CD4-positive, alpha-beta T cell treated with Interleukin-4 for 1 hour (primary cell): ENCODE measurements around the gene CEP70.
"Not testable (repeated sequence)": the region's sequence is repeated elsewhere in the genome, so short reads cannot be mapped to it uniquely, and the experiment has no call there.

Experiments
- DNase-seq, 2 donors: peaks; one replicate each; pipeline ENCODE4 v3.0.0-alpha.2; 2020 to 2022

CEP70 gene, protein sequence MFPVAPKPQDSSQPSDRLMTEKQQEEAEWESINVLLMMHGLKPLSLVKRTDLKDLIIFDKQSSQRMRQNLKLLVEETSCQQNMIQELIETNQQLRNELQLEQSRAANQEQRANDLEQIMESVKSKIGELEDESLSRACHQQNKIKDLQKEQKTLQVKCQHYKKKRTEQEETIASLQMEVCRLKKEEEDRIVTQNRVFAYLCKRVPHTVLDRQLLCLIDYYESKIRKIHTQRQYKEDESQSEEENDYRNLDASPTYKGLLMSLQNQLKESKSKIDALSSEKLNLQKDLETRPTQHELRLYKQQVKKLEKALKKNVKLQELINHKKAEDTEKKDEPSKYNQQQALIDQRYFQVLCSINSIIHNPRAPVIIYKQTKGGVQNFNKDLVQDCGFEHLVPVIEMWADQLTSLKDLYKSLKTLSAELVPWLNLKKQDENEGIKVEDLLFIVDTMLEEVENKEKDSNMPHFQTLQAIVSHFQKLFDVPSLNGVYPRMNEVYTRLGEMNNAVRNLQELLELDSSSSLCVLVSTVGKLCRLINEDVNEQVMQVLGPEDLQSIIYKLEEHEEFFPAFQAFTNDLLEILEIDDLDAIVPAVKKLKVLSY

DNA sequence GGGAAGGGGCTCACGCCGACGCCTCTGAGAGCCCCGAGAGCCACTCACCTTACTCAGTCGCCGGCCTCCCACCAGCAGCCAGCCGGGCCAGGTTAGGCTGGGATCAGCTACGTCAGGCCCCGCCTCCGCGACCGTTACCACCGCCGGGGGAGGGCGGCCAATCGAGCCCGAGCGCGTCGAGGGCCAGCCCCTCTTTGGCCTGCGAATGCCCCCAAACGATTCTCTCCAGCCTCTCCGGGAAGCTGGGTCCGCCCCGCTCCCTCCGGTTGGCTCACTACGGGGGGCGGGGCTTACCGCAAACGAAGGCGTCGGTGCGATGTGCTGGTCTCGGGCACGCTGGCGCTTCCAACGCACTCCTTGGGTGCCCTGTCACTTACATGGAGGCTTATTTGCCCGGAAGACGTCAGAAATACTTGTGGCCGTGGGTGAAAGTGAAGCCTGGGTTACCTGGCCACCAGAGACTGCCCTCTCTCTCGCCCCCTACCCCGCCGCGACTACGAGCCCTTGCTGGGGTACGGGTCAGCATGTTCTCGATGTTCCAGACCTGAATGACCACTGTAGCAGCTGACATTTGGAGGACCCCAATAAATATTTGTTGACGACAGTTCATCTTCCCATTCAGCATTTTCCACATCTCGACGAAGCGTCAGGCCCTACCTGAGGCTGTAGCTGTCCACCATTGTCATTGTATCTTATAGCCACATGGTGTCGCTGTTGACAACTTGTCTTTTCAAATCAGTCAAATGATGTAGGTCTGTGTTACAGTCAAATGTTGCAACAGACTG is at the start of gene CEP70:
Gene CEP70 (minus strand): TSS at position 111 of the 785 bp plus-strand sequence. CDS start 21,333 bp downstream, outside the sequence.
- DNase-seq = peak; percentile 93 to 94

DNA sequence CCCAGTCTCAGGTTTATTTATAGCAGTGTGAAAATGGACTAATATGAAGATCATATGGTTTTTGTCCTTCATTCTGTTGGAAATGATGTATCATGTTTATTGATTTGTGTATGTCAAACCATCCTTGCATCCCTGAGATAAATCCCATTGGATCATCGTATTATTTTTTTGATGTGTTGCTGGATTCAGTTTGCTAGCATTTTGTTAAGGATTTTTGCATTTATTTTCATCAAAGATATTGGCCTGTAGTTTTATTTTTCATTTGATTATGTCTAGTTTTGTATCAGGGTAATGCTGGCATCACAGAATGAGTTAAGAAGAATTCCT is 48.8 kb upstream of the CEP70 start:
- DNase-seq = no peak

DNA sequence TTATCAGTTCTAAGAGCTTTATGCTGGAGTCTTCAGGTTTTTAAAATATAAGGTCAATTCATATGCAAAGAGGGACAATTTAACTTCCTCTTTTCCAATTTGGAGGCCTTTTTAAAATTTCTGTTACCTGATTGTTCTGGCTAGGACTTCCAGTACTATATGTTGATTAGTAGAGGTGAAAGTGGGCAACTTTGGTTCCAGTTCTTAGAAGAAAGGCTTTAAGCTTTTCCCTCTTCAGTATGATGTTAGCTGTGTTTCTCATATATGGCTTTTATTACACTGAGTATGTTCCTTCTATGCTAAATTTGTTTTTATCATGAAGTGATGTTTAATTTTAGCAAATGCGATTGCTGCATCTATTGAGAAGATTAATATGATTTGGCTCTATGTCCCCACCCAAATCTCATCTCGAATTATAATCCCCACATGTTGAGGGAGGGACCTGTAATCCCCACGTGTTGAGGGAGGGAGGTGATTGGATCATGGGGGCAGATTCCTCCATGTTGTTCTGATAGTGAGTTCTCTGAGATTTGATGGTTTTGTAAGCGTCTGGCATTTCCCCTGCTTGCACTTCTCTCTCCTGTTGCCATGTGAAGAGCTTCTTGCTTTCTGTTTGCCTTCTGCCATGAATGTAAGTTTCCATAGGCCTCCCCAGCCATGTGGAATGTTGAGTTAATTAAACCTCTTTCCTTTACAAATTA is 48.3 kb upstream of the CEP70 start:
- no peak for DNase-seq

DNA sequence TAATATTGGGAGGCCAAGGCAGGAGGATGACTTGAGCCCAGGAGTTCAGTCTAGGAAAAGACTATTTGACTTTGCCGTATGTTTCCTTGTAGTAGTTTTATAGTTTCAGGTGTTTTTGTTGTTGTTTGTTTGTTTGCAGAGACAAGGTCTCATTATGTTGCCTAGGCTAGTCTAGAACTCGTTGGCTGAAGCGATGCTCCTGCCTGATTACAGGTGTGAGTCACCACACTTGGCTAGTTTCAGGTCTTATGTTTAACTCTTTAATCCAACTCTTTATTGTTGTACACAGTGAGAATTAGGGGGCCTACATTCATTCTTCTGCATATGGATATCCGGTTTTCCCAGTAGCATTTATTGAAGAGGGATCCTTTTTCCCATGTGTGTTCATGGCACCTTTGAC is 46.5 kb upstream of the CEP70 start:
- DNase-seq = no peak

DNA sequence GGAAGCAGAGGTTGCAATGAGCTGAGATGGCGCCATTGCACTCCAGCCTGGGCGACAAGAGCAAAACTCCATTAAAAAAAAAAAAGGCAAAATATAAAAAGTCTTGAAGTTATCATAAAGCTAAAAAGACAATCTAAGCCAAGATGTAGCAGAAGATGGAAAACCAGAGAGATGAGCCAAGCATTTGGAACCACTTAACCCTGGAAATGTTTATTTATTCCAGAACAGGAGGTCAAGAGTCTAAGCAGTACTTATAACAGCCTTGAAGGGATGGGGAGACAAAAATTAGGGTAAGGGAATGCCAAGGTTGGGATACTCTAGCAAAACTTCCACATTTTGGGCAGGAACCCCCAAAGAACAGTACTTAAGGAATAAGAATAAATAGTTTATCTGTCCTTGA is 44.6 kb upstream of the CEP70 start:
- no peak for DNase-seq

DNA sequence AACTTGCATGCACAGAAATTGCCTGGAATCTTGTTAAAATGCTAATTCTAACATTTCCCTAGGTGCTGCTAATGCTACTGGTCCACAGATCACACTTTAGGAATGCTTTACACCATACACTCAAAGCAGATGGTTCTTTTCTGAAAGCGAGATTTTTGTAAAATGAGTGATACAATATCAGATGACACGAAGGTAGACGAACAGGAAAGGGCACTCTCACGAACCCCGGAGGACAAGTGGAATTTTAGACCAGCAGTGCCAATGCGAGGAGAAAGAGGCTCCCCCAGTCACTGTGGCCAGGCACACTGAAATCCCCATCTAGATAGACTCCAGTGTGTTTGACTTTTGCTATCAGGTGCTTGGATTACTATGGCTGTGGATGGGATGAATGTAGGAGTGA is 35.5 kb upstream of the CEP70 start:
- no peak for DNase-seq

DNA sequence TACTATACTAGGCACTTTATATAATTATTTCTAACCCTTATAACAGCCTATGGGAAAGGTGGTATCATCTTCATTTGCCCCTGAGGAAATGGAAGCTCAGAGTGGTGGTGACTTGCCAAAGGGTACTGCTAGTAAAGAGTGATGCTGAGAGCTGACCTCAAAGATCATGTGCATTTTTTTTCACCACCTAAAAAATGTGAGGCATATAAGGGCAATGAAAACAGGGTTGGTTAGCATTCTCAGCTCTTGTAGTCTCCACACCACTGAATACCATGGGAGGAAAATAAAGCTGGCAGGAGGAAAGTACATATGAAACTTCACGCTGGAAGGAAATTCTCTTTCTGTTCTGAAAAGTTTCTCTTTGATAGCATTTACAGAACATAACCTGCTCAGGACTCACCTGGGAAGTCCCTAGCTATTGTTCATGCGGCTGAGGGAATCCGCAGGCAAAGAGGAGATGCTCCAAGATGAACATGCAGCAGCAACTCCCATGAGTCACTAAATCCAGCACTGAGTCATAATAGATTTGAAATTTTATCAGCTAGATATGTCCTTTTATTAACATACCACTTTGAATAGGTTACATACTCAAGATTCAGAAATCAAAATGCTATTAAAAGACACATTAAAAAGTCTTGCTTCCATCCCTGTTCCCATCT is 31.8 kb upstream of the CEP70 start:
- DNase-seq = no peak

DNA sequence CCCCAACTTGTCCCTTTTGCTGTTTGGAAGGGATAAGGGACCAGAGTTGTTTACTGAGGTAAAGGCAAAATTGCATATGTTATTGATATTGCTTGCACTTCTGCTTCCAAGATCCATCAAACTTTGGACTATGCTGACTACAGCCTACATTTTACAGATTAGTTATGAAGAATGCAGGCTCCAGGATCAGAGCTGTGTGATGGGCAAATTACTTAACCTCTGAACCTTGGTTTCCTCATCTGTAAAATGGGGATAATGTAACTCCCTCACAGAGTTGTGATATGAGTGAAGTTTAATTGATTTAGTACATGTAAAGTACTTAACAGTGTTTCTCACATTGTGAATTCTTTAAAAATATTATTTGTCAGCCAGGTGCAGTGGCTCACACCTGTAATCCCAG is 30.5 kb upstream of the CEP70 start:
- no peak for DNase-seq

DNA sequence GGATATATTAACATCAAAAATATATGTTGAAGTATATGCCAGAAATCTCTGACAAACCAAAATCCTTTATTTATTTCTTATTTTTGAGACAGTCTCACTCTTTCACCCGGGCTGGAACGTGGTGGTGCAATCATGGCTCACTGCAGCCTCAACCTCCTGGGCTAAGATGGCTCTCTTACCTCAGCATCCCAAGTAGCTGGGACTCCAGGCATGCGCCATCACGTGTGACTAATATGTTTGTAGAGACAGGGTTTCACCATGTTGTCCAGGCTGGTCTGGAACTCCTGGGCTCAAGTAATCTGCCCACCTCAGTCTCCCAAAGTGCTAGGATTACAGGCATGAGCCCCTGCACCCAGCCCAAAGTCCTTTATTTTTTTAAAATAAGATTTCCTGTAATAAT is 26.4 kb upstream of the CEP70 start:
- no peak for DNase-seq

DNA sequence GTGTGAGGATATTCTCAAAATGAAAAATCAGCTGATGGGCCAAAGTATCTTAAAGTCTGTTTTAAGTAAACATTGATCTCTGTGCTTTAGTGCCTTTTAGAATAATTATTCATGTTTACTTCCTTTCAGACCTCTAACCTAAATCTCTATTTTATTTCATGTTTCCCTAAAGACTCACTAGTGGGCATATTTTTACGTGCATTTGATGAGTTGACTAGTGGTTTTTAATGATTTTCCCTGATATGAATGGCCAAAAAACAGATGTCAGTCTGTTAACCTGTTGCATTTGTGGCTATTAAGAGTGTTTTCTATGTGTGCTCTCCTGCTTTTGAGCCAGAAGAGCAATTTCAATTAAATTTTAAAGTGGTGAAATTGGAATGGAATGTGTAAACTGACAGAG is 21.4 kb upstream of the CEP70 start:
- no peak for DNase-seq

DNA sequence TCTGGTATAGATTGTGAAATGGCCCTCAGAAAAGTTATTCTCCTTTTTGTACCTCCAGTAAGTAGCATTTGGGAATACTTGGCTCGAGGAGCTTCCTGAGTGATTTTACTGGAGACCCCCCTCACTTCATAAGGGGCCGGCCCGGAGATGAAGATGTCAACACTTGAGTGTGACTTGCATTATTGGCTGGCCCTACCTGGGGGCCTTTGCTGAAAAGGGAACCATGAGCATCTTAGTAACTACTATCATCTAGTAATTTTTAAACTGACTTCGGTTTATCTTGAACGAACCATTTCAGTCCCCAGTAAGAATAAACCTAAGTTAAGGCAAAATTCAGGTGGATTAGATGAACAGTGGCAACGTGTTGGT is 15.8 kb upstream of the CEP70 start:
- DNase-seq = no peak

DNA sequence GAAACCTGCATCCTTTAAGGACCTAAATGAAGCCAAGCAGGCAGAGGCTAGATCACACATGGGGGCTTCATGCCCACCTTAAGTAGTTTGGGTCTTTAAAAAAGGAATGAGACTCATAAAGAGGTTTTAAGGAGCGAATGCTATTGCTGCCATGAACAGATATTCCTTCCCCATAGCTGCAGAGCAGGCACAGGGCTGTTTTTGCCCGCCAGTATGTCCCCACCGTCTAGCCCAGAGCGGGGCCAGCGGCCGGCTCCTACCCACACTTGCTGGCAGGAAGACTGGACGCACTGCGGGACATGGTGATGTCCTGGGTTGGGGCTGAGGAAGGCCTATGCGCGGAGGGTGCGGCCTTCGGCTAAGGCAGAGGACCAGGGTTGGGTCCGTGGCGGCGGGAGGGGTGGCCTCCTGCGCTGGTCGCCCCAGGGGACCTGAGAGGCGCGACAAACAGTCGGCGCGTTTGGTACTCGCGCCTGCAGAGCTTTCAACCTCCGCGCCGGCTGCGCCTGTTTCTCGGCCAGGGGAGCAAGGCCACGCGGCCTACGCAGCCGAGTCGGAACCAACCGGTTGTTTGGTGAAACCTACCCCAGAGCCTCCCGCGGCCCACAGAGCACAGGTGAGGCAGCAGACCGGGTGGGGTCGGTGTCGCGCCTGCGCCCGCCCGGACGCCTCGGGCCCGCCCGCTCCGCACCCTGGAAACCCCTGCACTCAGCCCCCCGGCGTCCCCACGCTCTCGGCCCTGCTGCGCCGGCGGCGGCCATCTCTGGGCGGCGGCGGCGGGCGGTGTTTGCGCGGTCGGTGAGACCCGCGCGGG is 14.5 kb upstream of the CEP70 start, which contains the start of gene FAIM:
Gene FAIM (plus strand): TSS at position 450 of the 814 bp plus-strand sequence. CDS start 10,956 bp downstream, outside the sequence.
- DNase-seq = peak; percentile 66 to 77

DNA sequence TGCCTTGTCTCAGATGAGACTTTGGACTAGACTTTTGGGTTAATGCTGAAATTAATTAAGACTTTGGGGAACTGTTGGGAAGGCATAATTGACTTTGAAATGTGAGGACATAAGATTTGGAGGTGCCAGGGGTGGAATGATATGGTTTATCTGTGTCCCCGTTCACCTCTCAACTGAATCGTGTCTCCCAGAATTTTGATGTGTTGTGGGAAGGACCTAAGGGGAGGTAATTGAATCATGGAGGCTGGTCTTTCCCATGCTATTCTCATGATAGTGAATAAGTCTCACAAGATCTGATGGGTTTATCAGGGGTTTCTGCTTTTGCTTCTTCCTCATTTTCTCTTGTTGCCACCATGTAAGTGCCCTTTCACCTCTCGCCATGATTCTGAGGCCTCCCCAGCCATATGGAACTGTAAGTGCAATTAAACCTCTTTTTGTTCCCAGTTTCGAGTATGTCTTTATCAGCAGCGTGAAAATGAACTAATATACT is 10.1 kb upstream of the CEP70 start:
- DNase-seq = not testable (repeated sequence)

DNA sequence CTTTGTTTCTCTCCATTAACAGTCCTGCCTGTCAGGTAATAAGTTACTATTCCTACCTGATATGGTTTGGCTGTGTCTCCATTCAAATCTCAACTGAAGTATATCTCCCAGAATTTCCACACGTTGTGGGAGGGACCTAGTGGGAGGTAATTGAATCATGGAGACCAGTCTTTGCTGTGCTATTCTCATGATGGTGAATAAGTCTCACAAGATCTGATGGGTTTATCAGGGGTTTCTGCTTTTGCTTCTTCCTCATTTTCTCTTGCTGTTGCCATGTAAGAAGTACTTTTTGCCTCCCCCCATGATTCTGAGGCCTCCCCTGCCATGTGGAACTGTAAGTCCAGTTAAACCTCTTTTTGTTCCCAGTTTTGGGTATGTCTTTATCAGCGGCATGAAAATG is 7.6 kb upstream of the CEP70 start:
- not testable (repeated sequence) for DNase-seq

DNA sequence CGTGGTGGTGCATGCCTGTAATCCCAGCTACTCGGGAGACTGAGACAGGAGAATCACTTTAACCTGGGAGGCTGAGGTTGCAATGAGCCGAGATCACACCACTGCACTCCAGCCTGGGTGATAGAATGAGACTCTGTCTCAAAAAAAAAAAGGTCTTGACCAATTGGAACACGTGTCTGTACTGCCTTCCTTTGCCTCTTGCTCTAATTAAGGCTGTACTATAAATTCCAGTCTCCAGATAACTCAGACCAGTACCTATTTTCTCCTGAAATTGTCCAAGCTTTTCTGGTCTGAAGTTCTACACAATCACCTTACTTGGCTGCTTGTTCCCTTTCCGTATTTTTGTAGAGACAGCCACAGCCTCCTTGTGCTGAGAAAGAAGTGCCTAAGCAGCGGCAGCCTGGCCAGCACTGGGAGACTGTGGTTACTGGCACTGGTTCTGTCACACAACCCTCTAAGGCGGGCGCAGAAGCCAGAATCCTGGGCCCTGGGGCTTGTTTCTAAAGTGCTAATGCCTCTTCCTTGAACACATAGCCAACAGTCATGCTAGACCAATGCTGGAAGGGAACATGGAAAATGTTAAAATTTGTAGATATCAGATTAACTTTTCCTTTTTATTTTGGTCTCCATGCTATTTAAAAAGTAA is 6.2 kb upstream of the CEP70 start:
- no peak for DNase-seq

DNA sequence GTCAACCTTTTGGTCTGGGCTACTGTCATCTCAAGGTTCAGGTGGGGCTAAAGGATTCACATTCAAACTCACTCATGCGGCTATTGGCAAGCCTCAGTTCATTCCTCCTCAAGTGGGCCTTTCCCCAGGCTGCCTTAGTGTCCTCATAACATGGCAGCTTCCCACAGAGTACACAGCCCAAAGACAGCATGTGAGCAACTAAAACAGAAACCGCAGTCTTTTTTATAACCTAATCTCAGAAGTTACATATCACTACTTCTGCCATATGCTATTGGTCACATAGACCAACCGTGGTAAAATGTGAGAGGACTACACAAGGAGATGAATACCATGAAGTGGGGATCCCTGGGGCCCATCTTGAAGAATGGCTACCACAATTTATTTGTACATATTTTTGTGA is 4.5 kb upstream of the CEP70 start:
- no peak for DNase-seq

DNA sequence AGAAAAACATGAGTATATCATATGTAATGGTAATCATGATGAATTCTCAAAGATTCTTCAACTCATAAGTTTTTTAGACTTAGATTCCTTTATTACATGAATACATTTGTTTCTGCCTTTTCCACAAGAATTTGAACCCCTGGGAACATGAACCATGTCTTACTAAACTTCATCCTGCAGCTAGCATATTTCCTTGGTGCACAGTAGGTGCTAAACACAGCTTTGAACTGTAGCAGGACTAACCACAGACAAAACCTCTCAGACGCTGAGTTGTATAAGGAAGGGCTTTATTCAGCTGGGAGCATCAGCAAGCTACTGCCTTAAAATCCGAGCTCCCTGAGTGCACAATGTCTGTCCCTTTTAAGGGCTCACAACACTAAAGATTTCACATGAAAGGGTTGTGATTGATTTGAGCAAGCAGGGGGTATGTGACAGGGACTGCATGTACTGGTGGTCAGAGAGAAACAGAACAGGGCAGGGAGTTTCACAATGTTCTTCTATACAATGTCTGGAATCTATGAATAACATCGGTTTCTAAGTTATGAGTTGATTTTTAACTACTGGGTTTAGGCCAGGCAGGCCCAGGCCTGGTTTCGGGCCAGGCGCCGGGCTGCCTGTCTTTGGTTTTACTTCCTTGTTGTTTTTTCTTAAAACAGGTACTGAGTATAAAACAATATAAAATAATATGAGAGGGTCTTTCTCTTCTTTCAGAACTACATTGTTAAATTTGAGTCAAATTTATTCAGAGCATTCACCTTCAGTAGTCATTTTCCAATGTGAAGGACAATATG is 3.3 kb upstream of the CEP70 start:
- not testable (repeated sequence) for DNase-seq

DNA sequence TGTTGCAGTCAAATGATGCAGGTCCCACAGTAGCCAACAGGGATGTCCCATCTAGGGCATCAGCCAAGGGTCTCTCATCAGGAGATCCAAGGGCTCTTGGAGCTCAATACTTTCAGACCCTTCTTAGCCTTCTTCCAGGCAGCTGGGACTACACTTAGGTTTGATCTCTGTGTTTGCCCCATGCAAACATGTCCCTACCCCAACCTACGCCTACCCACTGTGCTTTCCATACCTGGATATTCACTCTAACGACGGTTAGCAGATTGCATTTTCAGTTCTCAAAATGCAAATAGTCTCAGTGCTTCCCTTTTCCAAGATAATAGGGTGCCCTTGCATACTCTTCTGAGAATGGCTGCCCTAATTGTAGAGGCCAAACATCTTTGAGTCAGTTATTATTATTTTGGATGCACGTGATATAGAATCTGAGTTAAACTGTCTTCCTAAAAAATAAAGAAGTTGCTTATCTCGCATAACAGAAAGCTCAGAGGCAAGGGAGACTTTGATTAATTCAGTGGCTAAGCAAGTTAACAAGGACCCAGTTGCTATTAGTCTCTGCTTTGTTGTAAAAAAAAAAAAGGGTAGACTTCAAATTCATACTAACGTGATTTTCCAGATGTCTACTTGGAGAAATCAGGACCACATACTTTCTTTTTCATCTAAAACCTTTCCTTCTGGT is 1.0 kb upstream of the CEP70 start:
- no peak for DNase-seq

DNA sequence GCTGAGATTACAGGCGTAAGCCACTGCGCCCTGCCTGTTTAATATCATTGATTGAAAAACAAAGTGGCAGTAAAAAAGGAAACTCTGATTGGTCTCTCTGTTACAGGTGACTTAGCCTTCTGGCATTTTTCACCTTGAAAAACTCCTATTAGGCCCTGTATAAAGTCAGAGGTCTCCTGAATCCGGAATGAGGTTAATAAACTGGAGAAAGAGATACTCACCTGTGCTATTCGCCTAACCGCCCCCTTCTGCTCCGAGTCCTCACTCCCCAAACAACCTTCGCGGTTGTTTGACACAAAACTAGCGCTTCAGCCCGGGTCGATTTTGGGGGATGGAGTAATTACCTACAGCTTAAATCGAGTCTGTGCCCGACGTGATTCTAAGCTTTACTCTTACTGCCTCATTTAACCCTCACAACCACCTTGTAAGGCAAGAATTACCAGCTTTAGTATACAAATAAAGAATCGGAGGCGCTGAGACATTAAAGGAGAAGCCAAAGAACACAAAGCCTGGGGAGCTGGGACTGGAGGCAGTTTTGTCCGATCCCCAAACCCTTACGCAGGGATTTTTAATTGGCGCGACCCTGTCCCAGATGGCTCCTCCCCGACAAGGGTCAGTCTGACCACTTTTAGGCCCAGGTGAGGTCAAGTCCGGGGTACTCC is 441 bp downstream of the CEP70 start:
- DNase-seq = no peak
